C1 segment of cervical spinal cord (tissue), 14 donors: ENCODE measurements around the gene TP53BP1.
"Not testable (repeated sequence)": the region's sequence is repeated elsewhere in the genome, so short reads cannot be mapped to it uniquely, and the experiment has no call there.

Experiments used
- DNase-seq, 14 donors: peaks; one replicate each; lab custom pipeline; 2025; lab: John Stamatoyannopoulos, UW

Gene TP53BP1, protein sequence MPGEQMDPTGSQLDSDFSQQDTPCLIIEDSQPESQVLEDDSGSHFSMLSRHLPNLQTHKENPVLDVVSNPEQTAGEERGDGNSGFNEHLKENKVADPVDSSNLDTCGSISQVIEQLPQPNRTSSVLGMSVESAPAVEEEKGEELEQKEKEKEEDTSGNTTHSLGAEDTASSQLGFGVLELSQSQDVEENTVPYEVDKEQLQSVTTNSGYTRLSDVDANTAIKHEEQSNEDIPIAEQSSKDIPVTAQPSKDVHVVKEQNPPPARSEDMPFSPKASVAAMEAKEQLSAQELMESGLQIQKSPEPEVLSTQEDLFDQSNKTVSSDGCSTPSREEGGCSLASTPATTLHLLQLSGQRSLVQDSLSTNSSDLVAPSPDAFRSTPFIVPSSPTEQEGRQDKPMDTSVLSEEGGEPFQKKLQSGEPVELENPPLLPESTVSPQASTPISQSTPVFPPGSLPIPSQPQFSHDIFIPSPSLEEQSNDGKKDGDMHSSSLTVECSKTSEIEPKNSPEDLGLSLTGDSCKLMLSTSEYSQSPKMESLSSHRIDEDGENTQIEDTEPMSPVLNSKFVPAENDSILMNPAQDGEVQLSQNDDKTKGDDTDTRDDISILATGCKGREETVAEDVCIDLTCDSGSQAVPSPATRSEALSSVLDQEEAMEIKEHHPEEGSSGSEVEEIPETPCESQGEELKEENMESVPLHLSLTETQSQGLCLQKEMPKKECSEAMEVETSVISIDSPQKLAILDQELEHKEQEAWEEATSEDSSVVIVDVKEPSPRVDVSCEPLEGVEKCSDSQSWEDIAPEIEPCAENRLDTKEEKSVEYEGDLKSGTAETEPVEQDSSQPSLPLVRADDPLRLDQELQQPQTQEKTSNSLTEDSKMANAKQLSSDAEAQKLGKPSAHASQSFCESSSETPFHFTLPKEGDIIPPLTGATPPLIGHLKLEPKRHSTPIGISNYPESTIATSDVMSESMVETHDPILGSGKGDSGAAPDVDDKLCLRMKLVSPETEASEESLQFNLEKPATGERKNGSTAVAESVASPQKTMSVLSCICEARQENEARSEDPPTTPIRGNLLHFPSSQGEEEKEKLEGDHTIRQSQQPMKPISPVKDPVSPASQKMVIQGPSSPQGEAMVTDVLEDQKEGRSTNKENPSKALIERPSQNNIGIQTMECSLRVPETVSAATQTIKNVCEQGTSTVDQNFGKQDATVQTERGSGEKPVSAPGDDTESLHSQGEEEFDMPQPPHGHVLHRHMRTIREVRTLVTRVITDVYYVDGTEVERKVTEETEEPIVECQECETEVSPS (N-terminal part only)

DNA sequence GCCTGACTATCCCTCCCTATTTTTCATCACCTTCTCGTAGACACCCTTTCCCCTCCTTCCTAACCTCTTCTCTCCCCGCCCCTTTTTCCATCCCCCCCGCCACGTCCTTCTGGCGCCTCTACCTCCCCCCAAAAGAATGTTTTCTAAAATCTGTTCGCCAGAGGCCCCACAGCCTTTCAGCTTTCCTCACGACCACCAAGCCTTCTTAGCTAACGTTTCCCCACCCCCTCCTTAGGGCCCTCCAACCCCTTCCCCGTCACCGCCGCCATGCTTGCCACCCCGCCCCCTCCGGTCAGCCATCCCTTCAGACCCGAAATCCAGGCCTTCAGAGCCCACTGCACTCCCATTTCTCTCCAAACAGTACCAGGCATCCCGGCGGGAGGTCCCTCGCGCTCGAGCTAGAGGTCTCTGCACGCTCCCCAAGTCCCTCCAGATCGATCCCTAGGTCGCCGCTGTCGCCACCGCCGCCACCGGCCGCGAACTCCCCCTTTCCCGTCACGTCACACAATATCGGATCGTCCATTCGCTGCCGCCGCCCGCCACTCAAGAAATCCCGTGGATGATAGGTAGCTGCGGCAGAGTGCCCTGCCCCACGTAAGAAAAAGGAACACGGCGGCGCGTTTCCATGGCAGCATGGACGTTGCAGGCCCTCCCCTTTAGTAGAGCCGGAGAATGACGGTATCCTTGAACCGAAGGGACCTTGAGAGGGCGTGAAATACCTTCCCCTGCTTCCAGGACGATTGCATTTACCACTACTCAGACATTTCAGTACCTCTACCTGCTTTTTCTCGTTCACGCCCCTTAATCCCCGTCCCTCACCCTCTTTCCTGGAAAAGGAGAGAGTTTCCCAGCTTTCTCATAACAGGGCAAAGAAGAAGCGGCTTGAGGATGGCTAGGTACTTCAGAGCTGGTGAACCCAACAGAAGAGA is at the start of gene TP53BP1:
Gene TP53BP1, minus strand, starts transcription at position 484 of the 929 bp plus-strand sequence. Its CDS starts 113 bp downstream, at position 371.
- peak; percentile 55 to 95 (median 88) for DNase-seq

DNA sequence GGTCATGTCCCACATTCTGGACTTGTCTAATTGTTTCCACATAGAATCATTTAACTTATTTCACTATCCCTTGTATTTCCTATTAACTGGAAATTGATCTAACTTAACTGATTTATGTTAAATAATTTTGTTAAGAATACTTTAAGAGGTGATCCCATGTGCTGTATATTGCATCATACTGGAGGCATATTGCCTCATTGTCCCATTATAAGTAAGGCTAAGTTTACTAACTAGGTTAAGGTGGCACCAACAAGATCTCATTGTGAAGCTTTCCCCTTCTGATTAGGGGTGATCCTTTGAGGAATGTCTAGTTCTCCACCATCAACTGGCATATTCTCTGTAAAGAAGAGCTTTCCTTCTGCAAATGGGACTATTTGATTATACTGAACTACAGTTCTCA is 48.8 kb upstream of the TP53BP1 start:
- no peak for DNase-seq

- DNase-seq: no peak
Measured at GRCh38 chr15:43538091-43538490, 45.1 kb upstream of the TP53BP1 start.

GRCh38 chr15:43534897-43535296 is 41.9 kb upstream of the TP53BP1 start:
- no peak for DNase-seq

DNA sequence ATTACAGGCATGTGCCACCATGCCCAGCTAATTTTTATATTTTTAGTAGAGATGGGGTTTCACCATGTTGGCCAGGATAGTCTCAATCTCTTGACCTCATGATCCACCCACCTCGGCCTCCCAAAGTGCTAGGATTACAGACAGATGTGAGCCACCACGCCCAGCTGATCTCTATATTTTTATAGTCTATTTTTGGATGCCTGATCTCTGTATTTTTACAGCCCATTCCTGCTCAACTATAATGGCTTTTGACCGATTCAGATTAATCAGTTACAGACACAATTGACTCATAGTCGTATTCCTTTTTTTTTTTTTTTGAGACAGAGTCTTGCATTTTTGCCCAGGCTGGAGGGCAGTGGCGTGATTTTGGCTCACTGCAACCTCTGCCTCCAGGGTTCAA is 39.9 kb upstream of the TP53BP1 start:
- not testable (repeated sequence) for DNase-seq

GRCh38 chr15:43531018-43531670 is 38.2 kb upstream of the TP53BP1 start:
- peak in 2 of 14 donors; percentile 13 to 25 for DNase-seq

GRCh38 chr15:43529587-43530345 is 36.8 kb upstream of the TP53BP1 start:
- DNase-seq: no peak

- DNase-seq: no peak
Measured at GRCh38 chr15:43529141-43529540, 36.2 kb upstream of the TP53BP1 start.

GRCh38 chr15:43528542-43529007 is 35.6 kb upstream of the TP53BP1 start:
- peak in 1 of 14 donors; percentile 15 for DNase-seq

GRCh38 chr15:43527802-43528541 is 35.0 kb upstream of the TP53BP1 start:
- DNase-seq: peak in 1 of 14 donors; percentile 8

- no peak for DNase-seq
Measured at GRCh38 chr15:43527016-43527801, 34.3 kb upstream of the TP53BP1 start.

- DNase-seq: peak in 1 of 14 donors; percentile 7
Measured at GRCh38 chr15:43526261-43526930, 33.4 kb upstream of the TP53BP1 start.

GRCh38 chr15:43525131-43525530 is 32.2 kb upstream of the TP53BP1 start:
- no peak for DNase-seq

DNA sequence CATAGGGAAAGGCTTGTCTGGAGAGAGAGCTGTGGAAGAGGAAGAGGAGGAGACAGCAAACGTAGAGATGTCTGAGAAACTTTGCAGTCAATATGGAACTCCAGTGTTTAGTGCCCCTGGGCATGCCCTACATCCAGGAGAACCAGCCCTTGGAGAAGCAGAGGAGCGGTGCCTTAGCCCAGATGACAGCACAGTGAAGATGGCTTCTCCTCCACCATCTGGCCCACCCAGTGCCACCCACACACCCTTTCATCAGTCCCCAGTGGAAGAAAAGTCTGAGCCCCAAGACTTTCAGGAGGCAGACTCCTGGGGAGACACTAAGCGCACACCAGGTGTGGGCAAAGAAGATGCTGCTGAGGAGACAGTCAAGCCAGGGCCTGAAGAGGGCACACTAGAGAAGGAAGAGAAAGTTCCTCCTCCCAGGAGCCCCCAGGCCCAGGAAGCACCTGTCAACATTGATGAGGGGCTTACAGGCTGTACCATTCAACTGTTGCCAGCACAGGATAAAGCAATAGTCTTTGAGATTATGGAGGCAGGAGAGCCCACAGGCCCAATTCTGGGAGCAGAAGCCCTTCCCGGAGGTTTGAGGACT is 31.4 kb upstream of the TP53BP1 start:
- DNase-seq: no peak

DNA sequence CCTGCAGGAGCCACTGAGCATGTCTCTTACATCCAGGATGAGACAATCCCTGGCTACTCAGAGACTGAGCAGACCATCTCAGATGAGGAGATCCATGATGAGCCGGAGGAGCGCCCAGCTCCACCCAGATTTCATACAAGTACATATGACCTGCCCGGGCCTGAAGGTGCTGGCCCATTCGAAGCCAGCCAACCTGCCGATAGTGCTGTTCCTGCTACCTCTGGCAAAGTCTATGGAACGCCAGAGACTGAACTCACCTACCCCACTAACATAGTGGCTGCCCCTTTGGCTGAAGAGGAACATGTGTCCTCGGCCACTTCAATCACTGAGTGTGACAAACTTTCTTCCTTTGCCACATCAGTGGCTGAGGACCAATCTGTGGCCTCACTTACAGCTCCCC is 30.7 kb upstream of the TP53BP1 start:
- no peak for DNase-seq

DNA sequence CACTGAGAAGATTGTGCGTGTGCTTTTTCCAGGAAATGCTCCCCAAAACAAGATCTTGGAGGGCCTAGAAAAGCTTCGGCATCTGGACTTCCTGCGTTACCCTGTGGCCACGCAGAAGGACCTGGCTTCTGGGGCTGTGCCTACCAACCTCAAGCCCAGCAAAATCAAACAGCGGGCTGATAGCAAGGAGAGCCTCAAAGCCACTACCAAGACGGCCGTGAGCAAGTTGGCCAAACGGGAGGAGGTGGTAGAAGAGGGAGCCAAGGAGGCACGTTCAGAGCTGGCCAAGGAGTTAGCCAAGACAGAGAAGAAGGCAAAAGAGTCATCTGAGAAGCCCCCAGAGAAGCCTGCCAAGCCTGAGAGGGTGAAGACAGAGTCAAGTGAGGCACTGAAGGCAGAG is 29.3 kb upstream of the TP53BP1 start:
- no peak for DNase-seq

GRCh38 chr15:43521419-43521818 is 28.5 kb upstream of the TP53BP1 start:
- no peak for DNase-seq
